Body of pancreas (tissue), 4 donors: ENCODE measurements around the gene ZBTB33.

Experiments
- POLR2A ChIP-seq, 3 donors: fragments of 450-650 bp; IDR thresholded peaks; one replicate each; pipeline ENCODE4 v1.6.1; 2016; ENCODE audit warnings: antibody characterized with exemption in 3 of 3, mild to moderate bottlenecking in 2 of 3
- TF ChIP-seq, protein P1 (sequence below), 7 experiments: fragments of 450-650 bp in 4 of 7; fragments of 200-600 bp in 3 of 7; sonication (generic) in 3 of 7; IDR thresholded peaks; one replicate each; pipeline ENCODE4 v1.5.1; 2016 to 2019; ENCODE audit warnings: antibody characterized with exemption in 7 of 7

DNA sequence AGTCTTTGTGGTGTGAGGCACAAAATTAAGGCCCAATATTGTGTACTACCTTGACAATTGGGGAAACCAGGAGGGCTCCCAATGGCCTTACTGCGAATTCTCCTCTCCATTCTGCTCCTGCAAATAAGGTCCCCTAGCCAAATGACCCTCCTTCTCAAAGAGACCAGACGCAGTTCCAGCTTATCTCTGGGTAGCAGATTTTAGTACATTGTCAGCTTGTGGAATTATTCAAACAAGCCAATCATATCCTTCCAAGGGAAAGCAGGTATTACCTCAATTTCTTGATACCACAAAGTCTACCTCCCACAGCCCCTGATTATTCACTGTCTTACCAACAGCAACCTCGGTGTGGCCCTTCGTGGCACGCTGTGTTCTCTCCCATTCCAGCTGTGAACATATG, 7.8 kb upstream of the ZBTB33 start:
- TF ChIP-seq, protein P1, sequence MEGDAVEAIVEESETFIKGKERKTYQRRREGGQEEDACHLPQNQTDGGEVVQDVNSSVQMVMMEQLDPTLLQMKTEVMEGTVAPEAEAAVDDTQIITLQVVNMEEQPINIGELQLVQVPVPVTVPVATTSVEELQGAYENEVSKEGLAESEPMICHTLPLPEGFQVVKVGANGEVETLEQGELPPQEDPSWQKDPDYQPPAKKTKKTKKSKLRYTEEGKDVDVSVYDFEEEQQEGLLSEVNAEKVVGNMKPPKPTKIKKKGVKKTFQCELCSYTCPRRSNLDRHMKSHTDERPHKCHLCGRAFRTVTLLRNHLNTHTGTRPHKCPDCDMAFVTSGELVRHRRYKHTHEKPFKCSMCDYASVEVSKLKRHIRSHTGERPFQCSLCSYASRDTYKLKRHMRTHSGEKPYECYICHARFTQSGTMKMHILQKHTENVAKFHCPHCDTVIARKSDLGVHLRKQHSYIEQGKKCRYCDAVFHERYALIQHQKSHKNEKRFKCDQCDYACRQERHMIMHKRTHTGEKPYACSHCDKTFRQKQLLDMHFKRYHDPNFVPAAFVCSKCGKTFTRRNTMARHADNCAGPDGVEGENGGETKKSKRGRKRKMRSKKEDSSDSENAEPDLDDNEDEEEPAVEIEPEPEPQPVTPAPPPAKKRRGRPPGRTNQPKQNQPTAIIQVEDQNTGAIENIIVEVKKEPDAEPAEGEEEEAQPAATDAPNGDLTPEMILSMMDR (IDR thresholded peaks at IDR 0.05) = no peak
- TF ChIP-seq POLR2A (IDR thresholded peaks at IDR 0.05) = no peak
